ENCODE results near the gene METRNL. TPM values are rescaled to one million over a fixed set of nuclear protein-coding genes. Genes with fewer than 3 reads are reported as not detected.
A peak's percentile ranks its signal among the peaks of the same experiment; 100 is the strongest.
"Not testable (repeated sequence)": the region's sequence is repeated elsewhere in the genome, so short reads cannot be mapped to it uniquely, and the experiment has no call there.

METRNL gene
- total and polyA plus RNA-seq, 5 donors = 57.3 to 77.1 (median 67.9) TPM

DNA sequence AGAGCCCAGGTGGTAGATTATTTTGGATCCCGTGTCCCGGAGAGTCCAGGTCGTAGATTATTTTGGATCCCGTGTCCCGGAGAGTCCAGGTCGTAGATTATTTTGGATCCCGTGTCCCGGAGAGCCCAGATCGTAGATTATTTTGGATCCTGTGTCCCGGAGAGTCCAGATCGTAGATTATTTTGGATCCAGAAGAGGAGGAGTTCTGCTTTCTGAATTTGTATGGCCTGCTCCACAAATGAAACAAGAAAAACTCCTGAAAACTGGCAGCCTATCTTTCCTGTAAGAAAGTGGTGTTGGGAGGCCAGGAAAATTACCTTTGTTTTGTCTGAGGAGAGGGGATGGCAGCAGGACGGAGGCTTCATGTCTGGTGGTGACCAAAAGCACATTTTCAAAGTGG, 42.1 kb downstream of the METRNL start:
- DNase-seq; ATAC-seq; intact Hi-C loops (cut with DNase I); H3K9me3 ChIP-seq (ENCODE audit: control insufficient read depth, low read length); H3K4me3 ChIP-seq (ENCODE audit: low read length); H3K4me1 ChIP-seq (ENCODE audit: control insufficient read depth, insufficient read depth, low read length); H3K27ac ChIP-seq (ENCODE audit: low read length); H3K27me3 ChIP-seq (ENCODE audit: control insufficient read depth, insufficient read depth): not testable (repeated sequence)
- WGBS = 70% methylated on average over 12 of the region's 12 CpGs

GRCh38 chr17:83121921-83122820, 42.8 kb downstream of the METRNL start:
- ATAC-seq (no peak), DNase-seq (peak in 1 of 3 donors; percentile 29)
- Histone ChIP-seq H3K4me1 (ENCODE audit: control insufficient read depth, insufficient read depth, low read length) (peaks cover 2% of the 10 kb centered on the region), H3K9me3 (ENCODE audit: control insufficient read depth, low read length) (no peaks in the 10 kb centered on the region), H3K4me3 (ENCODE audit: low read length) (no peak overlapping the region), H3K27ac (ENCODE audit: low read length) (no peak overlapping the region), H3K27me3 (ENCODE audit: control insufficient read depth, insufficient read depth) (no peaks in the 10 kb centered on the region)
- 78% methylated on average over 26 of the region's 26 CpGs for WGBS
- intact Hi-C loops (cut with DNase I) = no loop called here

- H3K4me3 ChIP-seq (ENCODE audit: low read length) = no peak overlapping the region
- ATAC-seq = peak in 1 of 2 donors; percentile 9
- no peaks in the 10 kb centered on the region for H3K27me3 ChIP-seq (ENCODE audit: control insufficient read depth, insufficient read depth)
- peaks cover 2% of the 10 kb centered on the region for H3K4me1 ChIP-seq (ENCODE audit: control insufficient read depth, insufficient read depth, low read length)
- WGBS = 77% methylated on average over 16 of the region's 16 CpGs
- H3K27ac ChIP-seq (ENCODE audit: low read length) = no peak overlapping the region
- DNase-seq = peak in 1 of 3 donors; percentile 44
- no peaks in the 10 kb centered on the region for H3K9me3 ChIP-seq (ENCODE audit: control insufficient read depth, low read length)
- intact Hi-C loops (cut with DNase I) = no loop called here
These were observed 43.4 kb downstream of the METRNL start for GRCh38 chr17:83122834-83123233.

GRCh38 chr17:83123896-83124801, 44.7 kb downstream of the METRNL start:
- H3K4me1 ChIP-seq (ENCODE audit: control insufficient read depth, insufficient read depth, low read length) = no peaks in the 10 kb centered on the region
- H3K9me3 ChIP-seq (ENCODE audit: control insufficient read depth, low read length) = no peaks in the 10 kb centered on the region
- DNase-seq = no peak
- no peaks in the 10 kb centered on the region for H3K27me3 ChIP-seq (ENCODE audit: control insufficient read depth, insufficient read depth)
- ATAC-seq = no peak
- no peak overlapping the region for H3K27ac ChIP-seq (ENCODE audit: low read length)
- intact Hi-C loops (cut with DNase I) = no loop called here
- H3K4me3 ChIP-seq (ENCODE audit: low read length) = no peak overlapping the region
- WGBS = 89% methylated on average over 25 of the region's 25 CpGs

- Histone ChIP-seq H3K9me3 (ENCODE audit: control insufficient read depth, low read length) (no peaks in the 10 kb centered on the region), H3K4me3 (ENCODE audit: low read length) (no peak overlapping the region), H3K27ac (ENCODE audit: low read length) (no peak overlapping the region), H3K27me3 (ENCODE audit: control insufficient read depth, insufficient read depth) (no peaks in the 10 kb centered on the region), H3K4me1 (ENCODE audit: control insufficient read depth, insufficient read depth, low read length) (no peaks in the 10 kb centered on the region)
- ATAC-seq (no peak), DNase-seq (no peak)
- WGBS = 84% methylated on average over 24 of the region's 24 CpGs
- intact Hi-C loops (cut with DNase I) = no loop called here
These were observed 45.6 kb downstream of the METRNL start for GRCh38 chr17:83124871-83125514.

GRCh38 chr17:83125515-83126274, 46.3 kb downstream of the METRNL start:
- H3K27me3 ChIP-seq (ENCODE audit: control insufficient read depth, insufficient read depth) = no peaks in the 10 kb centered on the region
- no peak overlapping the region for H3K27ac ChIP-seq (ENCODE audit: low read length)
- H3K4me1 ChIP-seq (ENCODE audit: control insufficient read depth, insufficient read depth, low read length) = no peaks in the 10 kb centered on the region
- ATAC-seq = peak in 1 of 2 donors; percentile 30
- H3K9me3 ChIP-seq (ENCODE audit: control insufficient read depth, low read length) = no peaks in the 10 kb centered on the region
- intact Hi-C loops (cut with DNase I) = no loop called here
- H3K4me3 ChIP-seq (ENCODE audit: low read length) = no peak overlapping the region
- 73% methylated on average over 21 of the region's 21 CpGs for WGBS
- DNase-seq = peak in 2 of 3 donors; percentile 72 to 73

- H3K4me3 ChIP-seq (ENCODE audit: low read length) = no peak overlapping the region
- no peaks in the 10 kb centered on the region for H3K9me3 ChIP-seq (ENCODE audit: control insufficient read depth, low read length)
- H3K27me3 ChIP-seq (ENCODE audit: control insufficient read depth, insufficient read depth) = no peaks in the 10 kb centered on the region
- no peak overlapping the region for H3K27ac ChIP-seq (ENCODE audit: low read length)
- intact Hi-C loops (cut with DNase I) = no loop called here
- 86% methylated on average over 12 of the region's 12 CpGs for WGBS
- ATAC-seq = no peak
- peak in 1 of 3 donors; percentile 36 for DNase-seq
- no peaks in the 10 kb centered on the region for H3K4me1 ChIP-seq (ENCODE audit: control insufficient read depth, insufficient read depth, low read length)
These were observed 46.9 kb downstream of the METRNL start for GRCh38 chr17:83126275-83126811.

- H3K4me1 ChIP-seq (ENCODE audit: control insufficient read depth, insufficient read depth, low read length) = no peaks in the 10 kb centered on the region
- DNase-seq = peak in 1 of 3 donors; percentile 39
- intact Hi-C loops (cut with DNase I) = no loop called here
- no peak overlapping the region for H3K27ac ChIP-seq (ENCODE audit: low read length)
- H3K27me3 ChIP-seq (ENCODE audit: control insufficient read depth, insufficient read depth) = no peaks in the 10 kb centered on the region
- no peaks in the 10 kb centered on the region for H3K9me3 ChIP-seq (ENCODE audit: control insufficient read depth, low read length)
- ATAC-seq = no peak
- WGBS = 90% methylated on average over 16 of the region's 16 CpGs
- no peak overlapping the region for H3K4me3 ChIP-seq (ENCODE audit: low read length)
These were observed 48.2 kb downstream of the METRNL start for GRCh38 chr17:83127431-83128160.

- peak in 1 of 2 donors; percentile 10 for ATAC-seq
- DNase-seq = peak in 2 of 3 donors; percentile 38 to 45
- Histone ChIP-seq H3K4me1 (ENCODE audit: control insufficient read depth, insufficient read depth, low read length) (no peaks in the 10 kb centered on the region), H3K27me3 (ENCODE audit: control insufficient read depth, insufficient read depth) (no peaks in the 10 kb centered on the region), H3K4me3 (ENCODE audit: low read length) (no peak overlapping the region), H3K27ac (ENCODE audit: low read length) (no peak overlapping the region), H3K9me3 (ENCODE audit: control insufficient read depth, low read length) (no peaks in the 10 kb centered on the region)
- intact Hi-C loops (cut with DNase I) = no loop called here
- 81% methylated on average over 32 of the region's 32 CpGs for WGBS
These were observed 49.2 kb downstream of the METRNL start for GRCh38 chr17:83128306-83129240.

Measured in right cardiac atrium (tissue), 5 donors.